Body of pancreas (tissue), 4 donors: ENCODE measurements around the gene FBXO3.

ENCODE experiments used
- CTCF ChIP-seq, 7 experiments: fragments of 450-650 bp in 4 of 7; fragments of 200-600 bp in 3 of 7; sonication (generic) in 3 of 7; IDR thresholded peaks; one replicate each; pipeline ENCODE4 v1.5.1; 2016 to 2019; ENCODE audit warnings: antibody characterized with exemption in 7 of 7
- POLR2A ChIP-seq, 3 donors: fragments of 450-650 bp; IDR thresholded peaks; one replicate each; pipeline ENCODE4 v1.6.1; 2016; ENCODE audit warnings: antibody characterized with exemption in 3 of 3, mild to moderate bottlenecking in 2 of 3

- no peak for TF ChIP-seq CTCF (IDR thresholded peaks at IDR 0.05)
- no peak for TF ChIP-seq POLR2A (IDR thresholded peaks at IDR 0.05)
Observed at GRCh38 chr11:33703234-33703633, 71.1 kb downstream of the FBXO3 start.
